ENCODE measurements around the gene TMEM117.
"Not testable (repeated sequence)": the region's sequence is repeated elsewhere in the genome, so short reads cannot be mapped to it uniquely, and the experiment has no call there.

The TMEM117 gene

GRCh38 chr12:44159862-44160261 is 324.0 kb downstream of the TMEM117 start:
- TF ChIP-seq CTCF (IDR thresholded peaks at IDR 0.05; ENCODE audit: insufficient read depth, low read depth, low read length, missing control alignments), result no peak

GRCh38 chr12:44162961-44163360 is 327.1 kb downstream of the TMEM117 start:
- no peak overlapping the region for H3K4me3 ChIP-seq (ENCODE audit: low read depth, low read length)
- TF ChIP-seq CTCF (IDR thresholded peaks at IDR 0.05; ENCODE audit: insufficient read depth, low read depth, low read length, missing control alignments), result no peak
- DNase-seq (ENCODE audit: low read depth), result no peak

More at GRCh38 chr12:44159862-44160261, 324.0 kb downstream of the TMEM117 start:
- no peak for DNase-seq (ENCODE audit: low read depth)
- H3K4me3 ChIP-seq (ENCODE audit: low read depth, low read length), result no peak overlapping the region

- DNase-seq (ENCODE audit: low read depth), result no peak
- TF ChIP-seq CTCF (IDR thresholded peaks at IDR 0.05; ENCODE audit: insufficient read depth, low read depth, low read length, missing control alignments), result no peak
- no peak overlapping the region for H3K4me3 ChIP-seq (ENCODE audit: low read depth, low read length)
Measured at GRCh38 chr12:44174053-44174452, 338.2 kb downstream of the TMEM117 start.

GRCh38 chr12:44184499-44185206 is 348.8 kb downstream of the TMEM117 start:
- no peak for TF ChIP-seq CTCF (IDR thresholded peaks at IDR 0.05; ENCODE audit: insufficient read depth, low read depth, low read length, missing control alignments)
- H3K4me3 ChIP-seq (ENCODE audit: low read depth, low read length), result no peak overlapping the region
- peak; percentile 73 for DNase-seq (ENCODE audit: low read depth)

GRCh38 chr12:44193281-44193680 is 357.4 kb downstream of the TMEM117 start:
- DNase-seq (ENCODE audit: low read depth), result peak; percentile 80

GRCh38 chr12:44195719-44196118 is 359.8 kb downstream of the TMEM117 start:
- not testable (repeated sequence) for DNase-seq (ENCODE audit: low read depth); H3K4me3 ChIP-seq (ENCODE audit: low read depth, low read length)

More at GRCh38 chr12:44193281-44193680, 357.4 kb downstream of the TMEM117 start:
- no peak for TF ChIP-seq CTCF (IDR thresholded peaks at IDR 0.05; ENCODE audit: insufficient read depth, low read depth, low read length, missing control alignments)
- H3K4me3 ChIP-seq (ENCODE audit: low read depth, low read length), result no peak overlapping the region

GRCh38 chr12:44206045-44206444 is 370.2 kb downstream of the TMEM117 start:
- DNase-seq (ENCODE audit: low read depth), result no peak
- TF ChIP-seq CTCF (IDR thresholded peaks at IDR 0.05; ENCODE audit: insufficient read depth, low read depth, low read length, missing control alignments), result no peak
- H3K4me3 ChIP-seq (ENCODE audit: low read depth, low read length), result no peak overlapping the region

Measured in GM12865 (cell line).